GM12892 (cell line): ENCODE results near the gene CABCOCO1.

Experiments
- POLR2A ChIP-seq: IDR thresholded peaks from 2 replicates; pipeline ENCODE4 v1.6.1; 2011; ENCODE audit warnings: low read depth, low read length, control low read depth
- POLR2AphosphoS5 ChIP-seq: IDR thresholded peaks from 2 replicates; pipeline ENCODE4 v1.6.1; 2011; ENCODE audit warnings: low read depth, low read length, control low read depth
- TAF1 ChIP-seq: IDR thresholded peaks from 2 replicates; pipeline ENCODE4 v1.6.1; 2011; ENCODE audit warnings: low read depth, mild to moderate bottlenecking, control low read depth, low read length, borderline replicate concordance

DNA sequence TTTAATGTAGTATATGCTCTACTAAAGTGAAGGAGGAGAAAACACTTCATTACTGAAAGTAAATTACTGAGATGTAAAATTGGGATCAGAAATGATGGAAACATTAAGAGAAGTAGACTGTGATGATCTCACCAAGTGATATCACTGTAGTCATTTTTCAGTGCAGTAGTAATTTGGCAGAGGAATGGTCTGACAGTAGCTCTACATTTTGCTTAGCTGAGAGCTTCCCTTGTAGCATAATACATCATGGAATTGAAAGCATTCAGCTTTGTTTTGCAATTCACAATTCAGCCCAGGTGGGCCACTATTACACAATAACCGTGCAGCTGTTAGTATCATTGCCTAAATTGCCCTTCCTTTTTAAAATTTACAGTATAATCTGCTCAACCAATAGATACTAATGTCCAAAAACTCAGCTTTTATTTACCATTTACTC is 19.4 kb upstream of the CABCOCO1 start:
- TF ChIP-seq POLR2A (no peak), POLR2AphosphoS5 (no peak), TAF1 (no peak)
